NCI-H748 (cell line): Measurements from ENCODE around the gene RAPGEF2.
"Not testable (repeated sequence)": the region's sequence is repeated elsewhere in the genome, so short reads cannot be mapped to it uniquely, and the experiment has no call there.

Experiments used
- DNase-seq: peaks from one replicate; lab custom pipeline; 2025; ENCODE audit not compliant: unreplicated experiment; lab: John Stamatoyannopoulos, UW

Gene RAPGEF2

DNA sequence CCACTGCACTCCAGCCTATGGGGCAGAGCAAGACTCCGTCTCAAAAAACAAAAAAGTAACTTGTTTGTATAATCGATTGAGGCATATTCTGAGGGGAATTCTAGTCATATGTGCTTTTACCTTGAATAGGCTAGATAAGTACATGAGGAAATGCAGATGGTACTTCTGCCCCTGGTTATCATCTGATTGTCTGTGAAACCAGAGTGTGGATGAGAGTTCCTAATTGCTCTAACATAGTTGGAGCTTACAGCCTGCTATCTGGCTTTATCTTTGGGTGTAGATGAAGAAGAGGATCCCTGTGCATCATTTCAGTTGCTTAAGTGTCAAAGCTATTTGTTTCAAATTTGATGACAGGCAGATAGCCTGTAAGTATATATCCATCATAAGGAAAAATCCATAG is 205.1 kb downstream of the RAPGEF2 start:
- DNase-seq, result no peak

DNA sequence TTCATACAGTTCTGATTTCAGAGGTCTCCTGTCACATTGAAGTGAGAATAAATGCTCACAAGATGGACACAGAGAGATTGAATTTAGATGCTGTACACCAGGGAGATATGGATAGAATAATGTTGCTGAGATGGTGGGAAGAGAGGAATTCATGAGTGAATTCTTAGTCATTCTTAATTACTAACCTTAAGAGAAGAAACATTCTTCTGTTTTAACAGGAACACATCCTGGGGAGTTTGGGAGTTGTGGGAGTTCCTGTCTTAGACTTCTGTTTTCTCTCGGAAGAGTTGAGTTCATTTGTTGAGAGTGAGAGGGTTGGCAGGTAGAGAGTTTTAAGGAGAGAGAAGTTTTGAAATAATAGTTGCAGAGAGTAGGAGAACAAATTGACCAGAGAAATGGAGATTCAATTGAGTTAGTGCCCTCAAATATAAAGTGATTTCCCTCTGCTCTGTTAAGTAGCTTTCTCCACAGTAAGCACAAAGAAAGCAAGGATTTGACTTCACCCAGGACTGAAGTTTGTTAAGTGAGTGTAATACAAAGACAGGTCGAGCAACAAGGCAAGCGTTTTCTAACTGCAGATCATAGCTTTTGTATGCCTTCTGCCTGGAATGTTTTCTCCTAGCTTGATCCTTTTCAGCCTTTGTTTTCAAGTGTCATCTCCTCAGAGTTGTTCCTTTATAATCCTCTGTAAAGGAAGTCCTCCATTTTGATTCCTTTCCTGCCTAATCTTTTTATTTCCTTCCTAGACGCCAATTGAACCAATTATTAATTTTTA is 205.9 kb downstream of the RAPGEF2 start:
- no peak for DNase-seq

DNA sequence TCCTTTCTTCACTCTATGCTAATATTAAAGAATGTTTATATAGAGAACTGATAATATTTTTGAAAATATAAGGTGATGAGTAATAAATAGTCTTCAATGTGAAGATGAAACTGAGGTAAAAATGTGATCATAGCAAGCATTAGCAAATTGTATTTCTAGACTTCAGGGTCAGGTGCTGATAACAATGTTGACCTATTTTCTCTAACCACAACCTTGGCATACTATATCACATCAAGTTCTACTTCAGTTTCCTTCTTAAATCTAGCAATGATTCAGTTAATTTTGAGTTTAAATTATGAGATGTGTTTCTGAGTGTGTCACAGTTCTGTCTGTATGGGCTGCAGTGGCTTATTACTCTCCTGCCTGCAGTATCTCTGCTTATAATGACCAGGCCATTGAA is 209.4 kb downstream of the RAPGEF2 start:
- DNase-seq, result no peak

DNA sequence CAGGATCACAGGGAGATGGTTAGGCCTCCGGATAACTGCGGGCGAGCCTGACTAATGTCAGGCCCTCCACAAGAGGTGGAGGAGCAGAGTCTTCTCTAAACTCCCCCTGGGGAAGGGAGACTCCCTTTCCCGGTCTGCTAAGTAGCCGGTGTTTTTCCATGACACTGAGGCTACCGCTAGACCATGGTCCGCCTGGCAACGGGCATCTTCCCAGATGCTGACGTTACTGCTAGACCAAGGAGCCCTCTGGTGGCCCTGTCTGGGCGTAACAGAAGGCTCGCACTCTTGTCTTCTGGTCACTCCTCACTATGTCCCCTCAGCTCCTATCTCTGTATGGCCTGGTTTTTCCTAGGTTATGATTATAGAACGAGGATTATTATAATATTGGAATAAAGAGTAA is 213.0 kb downstream of the RAPGEF2 start:
- not testable (repeated sequence) for DNase-seq

DNA sequence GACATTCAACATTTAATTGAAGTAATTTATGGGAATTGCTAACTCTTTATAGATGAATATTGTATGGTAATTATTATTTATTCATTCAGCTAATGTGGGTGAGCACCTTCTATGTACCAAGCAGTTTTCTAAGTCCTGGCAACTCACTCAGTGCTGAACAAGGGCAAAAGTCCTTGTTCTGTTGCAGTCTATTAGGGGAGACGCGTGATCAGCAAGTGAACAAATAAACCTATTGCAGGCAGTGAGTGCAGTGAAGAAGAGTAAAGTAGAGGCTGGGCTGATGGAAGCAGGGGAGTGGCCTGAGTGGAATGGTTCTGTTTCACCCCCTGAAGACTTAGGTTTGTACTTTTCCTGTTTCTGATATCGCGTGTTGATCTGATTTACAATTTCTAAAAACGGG is 214.3 kb downstream of the RAPGEF2 start:
- DNase-seq, result no peak

DNA sequence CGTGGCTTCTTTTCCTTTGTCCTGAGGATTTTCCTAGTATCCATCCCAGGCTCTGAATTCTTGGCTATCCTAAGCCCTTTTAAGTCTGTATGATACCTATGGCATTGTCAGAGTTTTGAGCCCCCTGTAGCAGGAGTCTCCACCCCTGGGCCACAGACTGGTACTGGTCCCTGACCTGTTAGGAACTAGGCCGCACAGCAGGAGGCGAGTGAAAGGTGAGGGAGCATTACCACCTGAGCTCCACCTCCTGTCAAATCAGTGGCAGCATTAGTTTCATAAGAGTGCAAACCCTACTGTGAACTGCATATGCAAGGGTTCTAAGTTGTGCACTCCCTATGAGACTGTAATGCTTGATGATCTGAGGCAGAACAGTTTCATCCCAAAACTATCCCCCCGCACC is 216.1 kb downstream of the RAPGEF2 start:
- no peak for DNase-seq

DNA sequence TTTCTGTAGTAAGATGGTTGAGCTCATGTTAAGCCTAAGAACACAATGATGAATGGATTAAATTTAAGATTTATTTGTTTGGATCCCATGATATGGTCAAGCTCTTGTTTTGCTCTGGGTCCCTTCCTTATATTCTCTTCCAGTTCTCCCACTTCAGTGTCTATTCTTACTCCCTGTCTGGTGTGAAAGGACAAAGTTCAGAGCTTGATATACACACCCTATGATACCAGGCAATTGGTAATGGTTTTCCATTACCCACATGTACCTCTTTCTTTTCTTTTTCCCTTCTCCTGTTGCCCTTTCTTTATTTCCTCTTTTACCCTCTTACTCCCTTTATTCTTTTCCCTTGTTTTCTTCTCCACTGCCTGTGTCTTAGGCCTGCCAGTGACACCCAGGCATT is 223.6 kb downstream of the RAPGEF2 start:
- DNase-seq, result no peak

DNA sequence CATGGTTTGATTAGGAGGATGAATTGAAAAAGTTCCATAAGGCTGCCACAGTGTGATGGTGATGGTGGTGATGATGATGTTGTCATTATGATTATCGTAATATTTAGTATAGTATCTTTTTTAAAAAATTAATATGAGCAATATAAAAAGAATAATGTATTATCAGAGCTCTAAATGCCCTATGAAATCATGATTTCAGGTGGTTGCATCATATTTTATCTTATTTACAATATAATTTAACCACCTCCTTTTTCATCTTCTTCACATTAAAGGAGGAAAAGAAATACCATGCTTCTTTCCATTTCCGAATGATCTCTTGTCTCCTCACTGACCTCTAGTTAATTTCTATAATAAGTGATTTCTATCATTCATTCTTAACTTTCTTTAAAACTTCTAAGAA is 225.9 kb downstream of the RAPGEF2 start:
- no peak for DNase-seq

DNA sequence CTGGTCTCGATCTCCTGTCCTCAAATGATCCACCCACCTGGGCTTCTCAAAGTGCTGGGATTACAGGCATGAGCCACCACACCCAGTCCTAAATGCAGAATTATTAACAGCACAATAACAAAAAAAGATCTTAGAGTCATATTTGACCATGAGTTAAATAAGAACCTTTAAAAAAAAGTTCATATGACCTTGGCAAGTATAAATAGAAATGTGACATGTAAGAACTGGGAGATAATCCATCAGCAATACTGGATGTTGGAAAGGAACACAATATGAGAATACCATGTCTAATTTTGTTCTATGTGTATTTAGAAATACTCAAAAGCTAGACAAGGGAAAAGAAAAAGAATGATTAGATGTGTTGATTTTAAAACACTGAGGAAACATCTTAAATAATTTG is 231.6 kb downstream of the RAPGEF2 start:
- DNase-seq, result no peak

DNA sequence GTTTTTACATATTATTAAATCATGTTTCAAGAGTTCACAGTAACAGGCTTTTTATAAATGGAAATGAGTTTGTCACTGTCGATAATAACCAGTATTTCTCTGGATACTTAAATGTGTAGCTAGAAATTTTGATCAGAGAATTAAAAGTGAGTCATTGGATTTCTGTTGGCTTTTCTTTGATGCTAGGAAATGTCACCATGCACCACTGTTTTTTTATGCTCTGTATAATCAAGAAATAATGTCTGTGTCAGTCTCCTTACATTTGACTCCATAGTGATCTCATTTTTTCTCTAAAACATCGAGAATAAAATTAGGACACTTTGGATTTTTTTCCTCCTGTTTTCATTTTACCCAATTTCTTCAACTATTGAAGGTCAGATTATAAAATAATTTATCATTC is 234.2 kb downstream of the RAPGEF2 start:
- no peak for DNase-seq

DNA sequence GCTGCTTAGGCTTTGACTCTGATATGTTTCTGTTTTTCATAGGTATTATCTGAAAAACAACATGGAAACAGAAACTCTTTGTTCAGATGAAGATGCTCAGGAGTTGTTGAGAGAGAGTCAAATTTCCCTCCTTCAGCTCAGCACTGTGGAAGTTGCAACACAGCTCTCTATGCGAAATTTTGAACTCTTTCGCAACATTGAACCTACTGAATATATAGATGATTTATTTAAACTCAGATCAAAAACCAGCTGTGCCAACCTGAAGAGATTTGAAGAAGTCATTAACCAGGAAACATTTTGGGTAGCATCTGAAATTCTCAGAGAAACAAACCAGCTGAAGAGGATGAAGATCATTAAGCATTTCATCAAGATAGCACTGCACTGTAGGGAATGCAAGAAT is 238.6 kb downstream of the RAPGEF2 start:
- no peak for DNase-seq

DNA sequence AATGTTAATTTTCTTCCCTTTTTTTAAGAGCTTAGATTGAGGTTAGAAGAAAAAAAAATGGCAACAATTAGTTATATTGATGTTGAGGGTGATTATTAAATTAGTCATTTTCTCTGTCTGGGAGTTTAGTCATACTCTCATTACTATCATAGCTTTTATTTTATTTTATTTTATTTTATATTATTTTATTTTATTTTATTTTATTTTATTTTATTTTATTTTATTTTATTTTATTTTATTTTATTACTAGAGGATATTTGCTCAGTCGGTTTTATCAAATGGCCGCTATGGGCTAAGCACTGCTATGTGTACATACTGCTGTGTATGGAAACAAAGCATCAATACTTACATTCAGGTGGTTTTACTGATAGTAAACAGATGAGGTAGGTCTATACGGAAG is 239.5 kb downstream of the RAPGEF2 start:
- no peak for DNase-seq

DNA sequence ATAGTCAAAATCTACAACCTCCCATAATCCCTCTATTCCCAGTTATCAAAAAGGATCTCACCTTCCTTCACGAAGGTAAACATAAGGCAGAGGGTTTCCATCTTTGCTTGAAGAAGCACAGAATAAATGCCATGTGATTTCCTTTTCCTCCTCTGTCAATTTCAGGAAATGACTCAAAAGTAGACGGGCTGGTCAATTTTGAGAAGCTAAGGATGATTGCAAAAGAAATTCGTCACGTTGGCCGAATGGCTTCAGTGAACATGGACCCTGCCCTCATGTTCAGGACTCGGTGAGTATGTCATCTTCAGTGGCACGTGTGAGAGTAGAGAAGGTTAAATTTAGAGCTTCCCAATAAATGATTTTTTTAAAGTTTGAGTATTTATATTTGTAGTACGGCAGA is 240.2 kb downstream of the RAPGEF2 start:
- DNase-seq, result no peak

DNA sequence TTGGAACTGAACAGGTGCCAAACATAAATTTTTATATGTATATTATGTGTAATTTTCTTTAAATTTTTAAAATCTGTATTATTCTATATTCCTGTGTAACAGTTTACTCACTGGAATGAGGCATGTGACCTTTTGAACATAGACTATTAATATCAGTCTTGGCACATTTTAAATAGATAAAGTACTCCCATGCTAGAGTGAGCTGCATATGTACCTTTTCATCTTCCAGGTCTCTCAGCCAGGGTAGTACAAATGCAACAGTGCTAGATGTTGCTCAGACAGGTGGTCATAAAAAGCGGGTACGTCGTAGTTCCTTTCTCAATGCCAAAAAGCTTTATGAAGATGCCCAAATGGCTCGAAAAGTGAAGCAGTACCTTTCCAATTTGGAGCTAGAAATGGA is 242.0 kb downstream of the RAPGEF2 start:
- no peak for DNase-seq

DNA sequence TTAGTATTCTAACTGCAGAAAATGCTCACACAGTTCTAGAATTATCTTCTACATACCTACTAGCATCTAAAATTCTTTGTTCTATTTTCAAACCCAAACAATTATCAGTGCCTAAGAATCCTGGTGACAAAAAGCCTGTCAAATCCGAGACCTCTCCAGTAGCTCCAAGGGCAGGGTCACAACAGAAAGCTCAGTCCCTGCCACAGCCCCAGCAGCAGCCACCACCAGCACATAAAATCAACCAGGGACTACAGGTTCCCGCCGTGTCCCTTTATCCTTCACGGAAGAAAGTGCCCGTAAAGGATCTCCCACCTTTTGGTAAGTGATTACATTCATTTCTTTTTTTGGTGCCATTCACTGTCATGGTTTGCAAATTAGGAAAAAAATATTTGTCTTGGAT is 243.8 kb downstream of the RAPGEF2 start:
- DNase-seq, result no peak

DNA sequence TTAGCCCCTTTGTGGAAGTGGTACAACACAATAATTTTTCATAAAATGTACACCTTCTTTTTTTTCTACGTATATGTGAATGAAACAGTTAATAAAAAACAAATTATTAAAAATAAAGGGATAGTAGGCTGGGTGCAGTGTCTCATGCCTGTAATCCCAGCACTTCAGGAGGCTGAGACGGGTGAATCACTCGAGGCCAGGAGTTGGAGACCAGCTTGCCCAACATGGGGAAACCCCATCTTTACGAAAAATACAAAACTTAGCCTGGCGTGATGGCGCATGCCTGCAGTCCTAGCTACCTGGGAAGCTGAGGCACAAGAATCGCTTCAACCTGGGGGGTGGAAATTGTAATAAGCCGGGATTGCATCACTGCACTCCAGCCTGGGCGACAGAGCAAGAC is 244.9 kb downstream of the RAPGEF2 start:
- DNase-seq, result no peak

DNA sequence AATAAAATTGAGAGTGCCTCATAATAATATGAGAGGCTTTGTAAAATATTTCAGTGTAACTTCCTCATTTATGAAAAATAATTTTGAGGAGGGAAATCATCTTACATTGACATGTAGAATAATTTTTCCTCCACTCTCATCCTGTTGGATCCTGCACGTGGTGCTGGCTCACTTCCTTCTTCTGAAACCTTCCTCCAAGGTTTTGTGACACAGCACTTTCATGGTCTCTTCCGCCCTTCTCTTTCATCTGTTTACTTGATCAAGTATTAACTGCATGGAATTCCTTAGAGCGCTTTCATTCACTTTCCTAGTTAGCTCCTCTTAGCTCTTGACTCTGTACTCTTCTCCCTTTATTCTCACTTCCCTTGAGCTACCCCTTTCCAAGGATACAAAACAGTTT is 246.5 kb downstream of the RAPGEF2 start:
- DNase-seq, result no peak

DNA sequence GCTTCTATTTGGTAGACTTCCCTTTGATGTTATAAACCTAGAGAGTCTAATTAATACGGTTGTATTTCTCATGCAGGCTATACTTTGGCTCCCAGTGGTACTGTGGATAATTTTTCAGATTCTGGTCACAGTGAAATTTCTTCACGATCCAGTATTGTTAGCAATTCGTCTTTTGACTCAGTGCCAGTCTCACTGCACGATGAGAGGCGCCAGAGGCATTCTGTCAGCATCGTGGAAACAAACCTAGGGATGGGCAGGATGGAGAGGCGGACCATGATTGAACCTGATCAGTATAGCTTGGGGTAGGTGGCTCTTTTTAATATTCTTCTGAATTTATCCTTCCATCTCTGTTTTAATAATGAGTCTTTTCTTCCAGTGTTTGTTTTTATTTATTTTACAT is 249.7 kb downstream of the RAPGEF2 start:
- no peak for DNase-seq

DNA sequence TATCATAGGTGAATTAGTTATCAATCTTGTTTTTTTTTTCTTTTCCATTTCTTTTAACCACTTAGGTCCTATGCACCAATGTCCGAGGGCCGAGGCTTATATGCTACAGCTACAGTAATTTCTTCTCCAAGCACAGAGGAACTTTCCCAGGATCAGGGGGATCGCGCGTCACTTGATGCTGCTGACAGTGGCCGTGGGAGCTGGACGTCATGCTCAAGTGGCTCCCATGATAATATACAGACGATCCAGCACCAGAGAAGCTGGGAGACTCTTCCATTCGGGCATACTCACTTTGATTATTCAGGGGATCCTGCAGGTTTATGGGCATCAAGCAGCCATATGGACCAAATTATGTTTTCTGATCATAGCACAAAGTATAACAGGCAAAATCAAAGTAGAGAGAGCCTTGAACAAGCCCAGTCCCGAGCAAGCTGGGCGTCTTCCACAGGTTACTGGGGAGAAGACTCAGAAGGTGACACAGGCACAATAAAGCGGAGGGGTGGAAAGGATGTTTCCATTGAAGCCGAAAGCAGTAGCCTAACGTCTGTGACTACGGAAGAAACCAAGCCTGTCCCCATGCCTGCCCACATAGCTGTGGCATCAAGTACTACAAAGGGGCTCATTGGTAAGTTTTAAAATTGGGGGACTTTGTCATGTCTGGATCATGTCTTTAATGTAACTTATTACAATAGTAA is 250.7 kb downstream of the RAPGEF2 start:
- DNase-seq, result no peak

DNA sequence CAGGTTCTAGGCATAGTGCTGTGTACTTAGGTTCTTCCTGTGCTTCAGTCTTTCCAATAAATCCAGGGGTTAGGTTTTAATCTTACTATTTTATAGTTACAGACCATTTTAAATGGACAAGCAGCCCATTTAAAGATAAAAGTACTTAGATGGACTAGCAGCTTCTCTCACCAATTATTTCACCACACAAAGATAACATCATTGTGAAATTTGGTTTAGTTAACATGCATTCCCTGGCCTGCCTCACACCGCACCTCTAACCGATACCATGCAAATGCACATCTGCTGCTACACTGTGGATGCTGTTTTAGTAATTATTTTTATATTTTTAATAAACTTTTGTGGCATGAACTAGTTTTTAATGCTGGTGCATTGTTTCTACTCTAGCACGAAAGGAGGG is 252.6 kb downstream of the RAPGEF2 start:
- DNase-seq, result no peak

DNA sequence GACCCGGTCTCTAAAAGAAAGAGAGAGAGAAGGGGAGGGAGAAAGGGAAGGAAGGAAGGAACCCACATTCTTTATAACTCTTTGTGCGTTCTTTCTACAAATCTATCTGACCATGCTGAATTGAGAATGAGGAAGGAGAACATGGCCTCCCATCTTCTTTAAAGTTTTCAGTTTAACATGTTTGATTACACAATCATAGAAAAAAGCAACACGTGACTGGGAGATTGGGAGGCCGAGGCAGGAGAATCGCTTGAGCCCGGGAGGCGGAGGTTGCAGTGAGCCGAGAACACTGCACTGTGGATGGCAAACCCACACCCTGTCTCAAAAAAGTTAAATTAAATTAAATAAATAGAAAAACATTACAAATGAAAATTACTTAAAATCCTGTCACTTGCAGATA is 254.5 kb downstream of the RAPGEF2 start:
- no peak for DNase-seq

DNA sequence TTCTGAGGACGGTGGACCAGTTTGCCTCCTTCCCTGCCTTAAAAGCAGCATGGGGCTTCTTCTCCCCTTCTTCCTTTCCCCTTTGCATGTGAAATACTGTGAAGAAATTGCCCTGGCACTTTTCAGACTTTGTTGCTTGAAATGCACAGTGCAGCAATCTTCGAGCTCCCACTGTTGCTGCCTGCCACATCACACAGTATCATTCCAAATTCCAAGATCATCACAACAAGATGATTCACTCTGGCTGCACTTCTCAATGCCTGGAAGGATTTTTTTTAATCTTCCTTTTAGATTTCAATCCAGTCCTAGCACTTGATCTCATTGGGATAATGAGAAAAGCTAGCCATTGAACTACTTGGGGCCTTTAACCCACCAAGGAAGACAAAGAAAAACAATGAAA is 255.3 kb downstream of the RAPGEF2 start:
- DNase-seq, result no peak

DNA sequence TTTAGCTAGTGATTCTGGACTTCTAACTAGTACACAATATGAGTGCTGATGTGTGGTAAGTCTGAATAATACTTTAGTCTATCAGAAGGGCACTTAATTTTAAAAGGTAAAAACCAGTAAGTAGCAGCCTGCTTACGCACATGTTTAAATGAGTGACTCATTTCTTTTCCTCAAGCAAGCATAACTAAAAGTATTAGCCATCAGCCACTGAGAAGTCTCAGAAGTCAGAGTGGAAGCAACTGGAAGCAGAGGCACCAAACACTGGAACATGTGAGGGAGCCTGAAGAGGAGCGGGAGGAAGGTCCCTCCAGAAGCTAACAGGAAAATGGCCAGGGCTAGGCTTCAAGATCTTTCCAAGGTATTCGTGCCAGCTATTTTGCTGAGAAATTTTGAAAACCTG is 257.7 kb downstream of the RAPGEF2 start:
- no peak for DNase-seq
